ENCODE data around the gene ABCB9.

ABCB9 gene

DNA sequence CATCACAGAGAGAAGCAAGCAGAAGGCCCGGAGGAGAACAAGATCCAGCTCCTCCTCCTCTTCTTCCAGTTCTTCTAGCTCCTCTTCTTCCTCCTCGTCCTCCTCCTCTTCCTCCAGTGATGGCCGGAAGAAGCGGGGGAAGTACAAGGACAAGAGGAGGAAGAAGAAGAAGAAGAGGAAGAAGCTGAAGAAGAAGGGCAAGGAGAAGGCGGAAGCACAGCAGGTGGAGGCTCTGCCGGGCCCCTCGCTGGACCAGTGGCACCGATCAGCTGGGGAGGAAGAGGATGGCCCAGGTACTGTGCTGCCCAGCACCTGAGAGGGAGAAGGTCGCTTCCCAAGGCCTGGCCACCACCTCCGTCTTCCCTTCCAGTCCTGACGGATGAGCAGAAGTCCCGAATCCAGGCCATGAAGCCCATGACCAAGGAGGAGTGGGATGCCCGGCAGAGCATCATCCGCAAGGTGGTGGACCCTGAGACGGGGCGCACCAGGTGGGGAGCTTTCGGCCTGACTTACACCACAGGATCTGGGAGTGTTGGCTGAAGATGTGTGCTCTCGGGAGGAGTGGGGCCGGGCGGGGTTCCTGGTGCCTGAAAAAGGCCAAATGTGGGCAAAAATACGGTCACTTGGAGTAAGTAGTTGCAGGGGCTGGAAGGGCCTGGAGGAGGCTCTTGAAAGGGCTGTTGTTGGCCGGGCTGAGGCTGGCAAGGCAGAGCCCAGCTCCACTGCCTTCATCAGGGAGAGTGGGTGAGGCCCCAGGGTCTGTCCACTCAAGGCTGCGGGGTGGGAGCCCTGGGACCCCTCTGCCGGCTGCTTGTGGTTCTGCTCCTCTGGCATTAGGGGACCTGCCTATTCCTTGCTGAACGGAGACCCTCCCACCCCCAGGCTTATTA lies 15.6 kb upstream of the ABCB9 start:
- DNase-seq: no peak

DNA sequence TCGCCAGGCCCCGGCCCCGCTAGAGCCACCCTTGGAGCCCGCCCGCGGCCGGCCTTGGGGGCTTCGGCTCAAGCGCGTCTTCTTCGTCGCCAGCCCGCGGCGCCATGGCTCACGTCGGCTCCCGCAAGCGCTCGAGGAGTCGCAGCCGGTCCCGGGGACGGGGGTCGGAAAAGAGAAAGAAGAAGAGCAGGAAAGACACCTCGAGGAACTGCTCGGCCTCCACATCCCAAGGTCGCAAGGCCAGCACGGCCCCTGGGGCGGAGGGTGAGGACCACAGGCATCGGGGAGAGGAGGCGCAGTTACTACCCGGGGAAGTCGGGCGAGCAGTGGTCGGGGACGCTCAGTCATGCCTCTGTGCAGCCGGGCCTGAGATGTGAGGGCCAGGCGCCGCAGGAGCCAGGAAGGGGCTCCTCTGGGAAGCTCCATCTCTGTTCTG lies 14.8 kb upstream of the ABCB9 start:
- DNase-seq: no peak

DNA sequence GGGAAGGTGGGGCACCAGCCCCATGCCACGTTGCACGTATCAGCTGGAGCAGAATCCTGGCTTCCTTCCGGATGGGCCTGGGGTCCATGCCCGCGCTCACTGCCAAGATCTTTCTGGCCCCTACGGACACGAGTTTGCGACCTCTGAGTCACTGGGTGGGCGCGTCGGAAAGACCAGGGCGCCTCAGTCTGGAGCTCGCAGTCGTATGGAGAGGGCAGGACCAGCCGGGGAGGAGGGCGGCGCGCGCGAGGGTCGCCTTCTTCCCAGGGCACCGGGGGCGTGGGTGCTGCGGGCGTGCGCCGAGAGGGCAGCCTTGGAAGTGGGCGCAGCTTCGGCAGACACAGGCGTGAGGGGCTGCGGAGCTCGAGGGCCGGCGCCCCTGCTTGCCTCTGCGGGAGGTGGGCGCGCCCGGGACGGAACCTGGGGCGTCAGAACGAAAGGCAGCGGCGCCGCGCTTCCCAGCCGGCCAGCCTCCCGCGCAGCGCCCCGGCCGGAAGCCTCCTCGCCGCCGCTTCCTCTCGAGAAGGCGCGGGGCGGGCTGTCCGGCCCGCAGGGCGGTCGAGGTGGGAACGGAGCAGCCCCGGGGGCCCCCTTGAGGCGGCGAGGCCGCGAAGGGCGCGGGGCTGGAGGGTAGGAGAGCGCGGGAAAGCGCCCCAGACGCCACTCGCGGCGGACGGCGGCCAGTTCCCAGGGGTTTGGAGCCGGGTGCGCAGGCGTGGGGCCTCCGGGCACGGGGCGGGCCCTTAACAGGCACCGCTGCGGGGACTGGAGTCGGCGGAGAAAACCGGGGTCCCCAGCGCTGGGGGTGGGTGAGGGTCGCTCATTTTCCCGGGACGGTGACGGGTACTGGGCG lies 14.1 kb upstream of the ABCB9 start, which contains the start of gene ARL6IP4:
ARL6IP4 (plus strand) TSS at position 499 of the 853 bp plus-strand sequence. CDS start 459 bp downstream, outside the sequence.
- DNase-seq: peak; percentile 46

DNA sequence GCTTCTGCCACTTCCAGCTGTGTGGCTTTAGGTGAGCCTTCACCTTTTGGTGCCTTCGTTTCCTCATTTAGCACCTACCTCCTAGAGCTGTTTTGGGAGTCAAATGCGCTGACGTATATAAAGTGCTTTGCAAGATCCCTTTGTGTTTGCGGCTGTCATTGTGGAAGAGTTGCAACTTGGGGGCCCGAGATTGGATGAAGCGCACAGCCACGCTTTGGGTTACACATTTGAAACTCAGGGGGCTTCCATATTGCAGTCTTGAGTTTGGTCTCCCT lies 13.6 kb upstream of the ABCB9 start:
- no peak for DNase-seq

DNA sequence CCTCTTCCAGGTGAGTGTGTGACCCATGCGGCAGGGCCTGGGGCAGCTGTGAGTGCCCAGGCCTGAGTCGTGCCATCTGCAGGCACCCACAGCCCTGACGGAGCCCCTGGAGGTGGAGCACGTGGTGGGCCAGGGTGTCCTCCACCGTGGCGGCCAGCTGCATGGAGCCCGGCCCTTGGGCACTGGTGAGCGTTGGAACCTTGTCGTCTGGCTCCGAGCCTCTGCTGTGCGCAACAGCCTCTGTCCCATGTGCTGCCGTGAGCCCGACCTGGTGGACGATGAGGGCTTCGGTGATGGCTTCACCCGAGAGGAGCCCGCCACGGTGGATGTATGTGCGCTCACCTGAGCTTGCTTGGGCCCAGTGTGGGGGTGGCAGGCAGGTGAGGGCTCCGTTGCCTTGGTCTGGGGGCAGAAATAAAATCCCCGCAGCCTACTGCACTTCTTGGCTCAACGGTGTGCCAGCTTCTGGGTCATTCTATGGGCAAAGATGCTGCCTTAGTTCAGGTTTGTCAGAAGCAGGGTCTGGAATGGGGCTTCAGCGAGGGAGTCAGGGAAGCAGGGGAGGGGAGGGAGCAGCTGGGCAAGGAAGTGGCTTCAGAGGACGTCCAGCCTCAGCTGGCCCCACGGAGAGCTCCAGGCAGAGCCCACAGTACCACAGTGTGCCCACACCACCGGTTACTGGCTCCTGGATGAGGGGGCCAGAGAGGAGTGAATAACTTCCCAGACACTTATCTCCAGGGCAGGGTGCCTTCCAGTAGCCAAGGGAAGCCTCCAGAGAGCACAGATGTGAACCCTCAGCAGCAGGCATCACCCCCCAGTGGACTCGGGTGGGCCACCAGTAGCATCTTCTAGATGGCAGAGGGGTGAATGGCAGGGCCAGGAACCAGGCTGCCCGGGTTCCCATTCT lies 13.0 kb upstream of the ABCB9 start:
- DNase-seq: no peak

DNA sequence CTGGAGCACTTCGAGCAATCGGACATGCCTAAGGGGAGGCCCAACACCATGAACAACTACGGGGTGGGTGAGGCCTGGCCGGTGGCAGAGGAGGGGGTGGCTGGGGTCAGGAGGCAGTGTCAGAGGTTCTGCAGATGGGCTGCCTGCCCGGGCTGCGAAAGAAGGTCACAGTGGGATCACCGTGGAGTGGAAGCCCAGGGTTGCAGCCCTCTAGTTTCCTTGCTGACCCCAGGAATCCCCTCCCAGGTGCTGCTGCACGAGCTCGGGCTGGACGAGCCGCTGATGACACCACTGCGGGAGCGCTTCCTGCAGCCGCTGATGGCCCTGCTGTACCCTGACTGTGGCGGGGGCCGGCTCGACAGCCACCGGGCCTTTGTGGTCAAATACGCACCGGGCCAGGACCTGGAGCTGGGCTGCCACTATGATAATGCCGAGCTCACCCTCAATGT lies 12.3 kb upstream of the ABCB9 start:
- no peak for DNase-seq

DNA sequence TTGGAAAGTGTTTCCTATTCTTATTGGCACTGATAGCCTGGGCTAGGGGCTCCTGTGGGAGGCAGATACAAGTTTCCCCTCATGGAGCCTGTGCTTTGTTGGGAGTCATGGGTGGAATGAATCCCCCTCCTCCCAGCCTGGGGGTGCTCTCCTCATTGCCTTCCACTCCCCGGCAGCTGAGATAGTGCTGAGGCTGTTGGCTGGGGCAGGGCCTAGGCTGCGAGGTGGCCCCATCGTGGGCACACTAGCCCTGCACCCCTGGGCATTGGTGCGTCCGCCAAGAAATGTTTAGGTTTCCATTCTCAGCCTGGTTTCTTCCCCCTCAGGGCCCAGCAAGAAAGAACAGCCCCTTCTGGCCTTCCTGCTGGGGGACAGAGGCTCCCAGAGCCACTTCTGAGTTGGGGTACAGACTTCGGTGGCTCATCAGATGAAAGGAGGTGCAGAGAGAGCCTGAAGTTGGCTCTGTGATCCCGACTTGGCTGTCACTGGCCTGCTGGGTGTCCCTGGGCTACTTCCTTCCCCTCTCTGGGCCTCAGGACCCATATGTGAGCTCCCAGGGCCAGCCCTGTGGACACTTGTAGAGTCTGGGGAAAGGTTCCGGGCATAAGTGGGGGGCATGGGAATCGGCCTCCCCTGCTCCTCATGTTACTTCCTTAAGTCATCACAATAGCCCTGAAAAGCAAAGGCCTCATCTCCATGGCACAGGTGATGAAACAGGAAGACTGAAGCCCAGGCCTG lies 11.6 kb upstream of the ABCB9 start:
- DNase-seq: no peak

DNA sequence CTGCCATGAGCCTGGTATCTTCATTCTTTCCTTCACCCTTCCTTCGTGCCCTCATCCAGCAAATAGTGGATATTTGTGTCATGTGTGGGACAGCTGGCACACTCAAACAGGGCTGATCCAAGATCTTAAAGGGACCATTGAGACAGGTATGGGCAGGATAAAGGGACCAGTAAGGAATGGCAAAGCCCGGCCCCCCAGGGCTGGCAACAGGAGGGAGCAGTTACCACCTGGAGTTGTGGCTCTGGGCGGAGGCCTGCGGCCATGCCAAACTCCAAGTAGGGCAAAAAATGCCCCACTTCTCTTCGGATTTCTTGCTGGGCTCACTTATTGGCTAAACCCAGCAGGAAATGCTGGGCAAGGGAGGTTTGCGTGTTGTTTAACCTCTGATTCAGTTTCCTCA lies 10.9 kb upstream of the ABCB9 start:
- DNase-seq: no peak

DNA sequence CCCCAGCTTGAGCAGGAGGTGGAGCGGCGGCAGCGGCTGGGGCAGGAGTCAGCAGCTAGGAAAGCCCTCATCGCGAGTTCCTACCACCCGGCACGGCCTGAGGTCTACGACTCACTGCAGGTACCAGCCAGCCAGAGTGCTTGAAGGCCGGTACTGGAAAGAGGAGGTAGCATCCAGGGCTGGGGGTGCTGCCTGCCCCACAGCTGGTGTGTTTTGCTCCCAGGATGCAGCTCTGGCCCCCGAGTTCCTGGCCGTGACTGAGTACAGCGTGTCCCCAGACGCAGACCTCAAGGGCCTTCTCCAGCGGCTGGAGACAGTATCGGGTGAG lies 10.3 kb upstream of the ABCB9 start:
- DNase-seq: no peak

DNA sequence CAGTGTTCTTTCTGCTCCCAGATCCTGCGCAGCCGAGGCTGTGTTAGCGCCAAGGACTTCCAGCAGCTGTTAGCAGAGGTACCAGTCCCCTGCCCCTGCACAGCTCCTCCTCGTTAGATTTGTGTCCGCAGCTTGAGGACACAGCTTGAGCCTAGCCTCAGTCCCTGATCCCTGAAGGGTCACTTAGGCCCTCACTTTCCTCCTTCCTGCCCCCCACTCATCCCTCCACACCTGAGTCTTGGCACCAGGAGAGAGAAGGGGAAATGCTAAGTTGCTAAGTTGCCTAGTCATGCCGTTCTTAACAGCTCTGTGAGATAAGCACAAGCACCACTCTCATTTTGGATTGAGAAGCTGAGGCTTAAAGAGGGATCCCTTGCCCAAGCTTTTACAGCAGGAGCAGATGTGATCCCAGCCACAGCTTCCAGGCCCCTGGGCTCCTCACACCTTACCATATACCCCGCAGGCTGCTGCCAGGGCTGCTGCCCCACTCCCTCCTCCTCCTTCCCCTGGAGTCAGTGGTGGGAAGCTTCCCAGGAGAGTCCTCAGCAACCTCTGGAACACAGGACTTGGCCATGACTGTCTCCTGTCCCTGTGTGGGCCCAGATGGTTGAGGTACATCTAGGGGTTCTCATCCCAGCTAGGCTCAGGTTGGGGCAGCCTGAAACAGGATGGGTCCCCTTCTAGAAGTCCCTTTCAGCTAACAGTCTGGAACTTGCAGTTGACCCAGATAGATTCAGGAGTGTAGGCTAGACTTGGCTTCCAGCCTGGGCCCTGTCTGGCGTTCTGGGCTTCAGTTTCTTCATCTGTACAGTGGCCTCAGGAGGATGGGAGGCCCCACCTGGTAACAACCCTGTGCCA lies 9.8 kb upstream of the ABCB9 start:
- no peak for DNase-seq

DNA sequence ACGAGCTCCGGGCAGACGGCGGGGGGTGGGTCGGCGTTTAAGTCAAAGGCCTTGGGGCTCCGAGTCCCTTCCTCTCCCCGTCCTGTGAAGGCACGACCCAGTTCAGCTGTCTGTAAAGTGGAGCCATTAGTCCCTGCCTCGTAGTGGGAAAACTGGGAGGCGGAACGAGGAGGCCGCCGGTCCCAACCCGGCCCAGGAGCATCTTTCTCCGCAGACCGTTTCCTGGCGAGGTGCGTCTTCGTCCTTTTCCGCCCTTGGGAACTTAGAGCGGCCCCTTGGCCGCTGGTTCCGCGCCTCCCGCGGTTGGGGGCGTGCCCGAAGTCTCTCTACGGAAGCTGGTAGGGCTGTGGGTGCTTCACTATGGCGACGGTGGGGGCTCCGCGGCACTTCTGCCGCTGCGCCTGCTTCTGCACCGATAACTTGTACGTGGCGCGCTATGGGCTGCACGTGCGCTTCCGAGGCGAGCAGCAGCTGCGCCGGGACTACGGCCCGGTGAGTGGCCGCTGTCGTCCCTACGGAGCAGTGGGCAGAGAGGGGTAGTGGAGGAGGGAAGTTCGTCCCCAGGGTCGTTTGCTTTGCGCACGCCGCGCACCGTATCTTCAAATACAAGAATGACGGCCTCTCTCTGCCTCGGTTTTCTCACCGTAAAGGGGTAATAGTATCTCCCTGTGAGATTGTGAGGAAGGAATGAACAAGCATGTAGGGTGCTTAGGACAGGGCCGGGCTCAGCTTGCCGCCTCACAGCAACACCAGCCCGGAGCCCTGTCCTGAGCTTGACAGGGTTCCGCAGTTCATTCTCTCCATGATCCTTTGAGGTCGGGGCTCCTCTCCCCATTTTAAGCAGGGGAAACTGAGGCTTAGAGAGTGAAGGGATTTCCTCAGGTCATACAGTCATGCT lies 8.9 kb upstream of the ABCB9 start, which contains the start of gene OGFOD2:
OGFOD2 (plus strand) TSS at position 353 of the 898 bp plus-strand sequence; CDS start at position 361, 8 bp downstream.
- peak; percentile 87 for DNase-seq

DNA sequence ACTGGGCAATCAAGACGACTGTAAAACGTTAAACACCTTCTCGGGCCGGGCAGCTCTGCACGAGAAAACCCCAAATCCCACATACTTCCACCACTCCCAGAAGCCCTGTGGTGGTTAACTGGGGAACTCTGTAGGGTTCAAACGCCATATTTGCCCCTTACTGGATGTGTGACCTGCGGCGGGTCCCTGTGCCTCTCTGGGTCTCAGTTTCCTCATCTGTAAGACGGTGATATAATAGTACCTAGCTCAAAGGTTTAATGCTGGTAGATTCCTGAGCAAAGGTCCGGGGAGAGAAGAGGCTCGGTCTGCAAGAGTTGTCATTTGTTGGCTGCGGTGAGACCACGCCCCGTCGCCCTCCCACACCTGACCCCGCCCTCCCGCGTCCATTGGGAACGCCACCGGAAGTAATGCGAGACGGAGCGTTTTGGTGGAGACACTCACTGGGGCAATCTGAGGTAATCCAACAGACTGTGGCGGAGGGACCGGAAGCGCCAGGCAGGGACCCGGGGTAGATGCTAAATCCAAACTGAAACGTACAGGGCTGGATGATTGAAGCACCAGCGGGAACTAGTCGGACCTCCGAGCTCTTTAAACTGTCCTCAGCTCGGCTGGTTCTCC lies 8.1 kb upstream of the ABCB9 start:
- peak; percentile 98 for DNase-seq

DNA sequence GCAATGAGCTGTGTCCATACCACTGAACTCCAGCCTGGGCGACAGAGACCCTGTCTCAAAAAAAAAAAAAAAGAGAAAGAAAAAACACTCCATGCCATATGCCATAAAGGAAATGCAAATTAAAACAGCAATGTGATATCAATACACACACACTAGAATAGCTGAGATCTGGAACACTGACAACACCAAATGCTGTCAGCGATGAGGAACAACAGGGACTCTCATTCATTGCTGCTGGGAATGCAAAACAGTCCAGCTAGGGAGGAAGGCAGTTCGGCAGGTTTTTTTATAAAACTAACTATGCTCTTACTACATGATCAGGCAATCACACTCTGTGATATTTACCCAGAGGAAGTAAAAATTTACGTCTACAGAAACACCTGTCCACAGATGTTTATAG lies 3.4 kb upstream of the ABCB9 start:
- DNase-seq: no peak

DNA sequence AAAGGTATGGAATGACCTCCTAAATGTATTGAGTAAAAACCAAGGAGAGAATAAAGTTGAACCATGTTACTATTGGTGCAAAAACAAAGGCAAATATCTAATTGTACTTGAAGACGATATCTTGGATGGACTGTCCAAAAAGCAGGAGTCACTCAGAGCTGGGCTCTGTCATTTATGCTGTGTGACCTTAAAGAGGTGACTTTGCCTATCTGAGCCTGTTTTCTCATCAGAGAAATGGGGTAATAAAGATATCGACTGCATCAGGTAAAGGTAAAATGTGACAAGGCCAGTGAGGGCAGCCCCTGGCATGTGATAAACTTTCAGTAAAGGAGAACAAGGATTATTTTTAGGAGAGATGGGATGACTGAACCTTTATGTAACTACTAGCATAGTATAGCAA lies 1.8 kb upstream of the ABCB9 start:
- no peak for DNase-seq

DNA sequence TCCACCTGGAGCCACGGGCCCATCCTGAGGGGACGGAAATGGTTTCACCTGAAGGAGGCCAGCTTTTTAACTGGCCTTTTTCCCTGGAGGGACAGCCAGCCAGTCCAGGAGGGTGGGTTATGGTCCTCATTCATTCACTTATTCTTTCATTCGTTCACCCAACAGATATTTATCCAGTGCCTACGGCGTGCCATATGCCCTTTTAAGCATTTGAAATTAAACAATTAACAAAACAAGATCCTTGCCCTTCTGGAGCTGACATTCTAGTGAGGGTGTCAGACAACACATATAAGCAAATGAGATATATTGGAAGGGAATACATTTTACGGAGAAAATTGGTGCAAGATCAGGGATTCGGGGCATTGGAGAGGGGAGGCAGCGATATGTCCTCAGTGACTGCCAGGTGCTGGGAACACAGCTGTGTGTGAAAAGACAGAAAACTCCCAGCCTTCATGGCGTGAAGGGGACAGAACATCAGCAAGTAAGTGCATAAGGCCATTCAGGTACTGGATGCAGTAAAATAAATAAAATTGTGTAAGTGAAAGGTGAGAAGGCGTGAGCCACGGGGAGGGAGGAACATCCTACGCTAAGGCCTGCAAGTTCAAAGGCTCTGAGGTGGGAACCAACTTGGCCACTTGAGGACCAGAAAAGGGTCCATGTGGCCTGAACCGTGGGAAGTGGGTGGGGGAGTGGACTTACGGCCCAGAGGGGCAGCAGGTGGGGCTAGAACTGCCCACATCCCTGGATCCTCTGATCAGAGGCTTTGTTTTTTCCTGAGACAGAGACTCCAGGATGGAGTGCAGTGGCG lies 684 bp upstream of the ABCB9 start:
- no peak for DNase-seq

DNA sequence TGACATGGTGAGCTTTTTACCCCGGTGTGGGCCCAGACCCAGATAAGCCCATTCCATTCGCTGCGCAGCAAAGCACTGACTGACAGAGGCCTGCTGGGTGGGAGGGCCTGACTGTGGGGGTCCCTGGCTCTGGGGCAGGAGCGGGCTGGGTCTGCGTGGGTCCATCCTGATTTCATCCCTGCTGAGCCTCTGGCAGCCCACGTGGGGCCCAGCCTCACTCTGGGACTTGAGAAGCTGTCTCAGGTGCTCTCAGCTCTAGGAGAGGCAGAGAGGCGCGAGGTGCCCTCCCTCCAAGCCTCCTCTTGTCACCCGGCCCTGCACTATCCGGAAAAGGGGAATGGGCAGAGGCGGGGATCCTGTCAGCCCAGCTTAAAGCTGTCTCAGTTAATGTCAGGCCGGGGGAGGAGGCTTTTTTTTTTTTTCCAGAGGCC lies 927 bp downstream of the ABCB9 start:
- no peak for DNase-seq

DNA sequence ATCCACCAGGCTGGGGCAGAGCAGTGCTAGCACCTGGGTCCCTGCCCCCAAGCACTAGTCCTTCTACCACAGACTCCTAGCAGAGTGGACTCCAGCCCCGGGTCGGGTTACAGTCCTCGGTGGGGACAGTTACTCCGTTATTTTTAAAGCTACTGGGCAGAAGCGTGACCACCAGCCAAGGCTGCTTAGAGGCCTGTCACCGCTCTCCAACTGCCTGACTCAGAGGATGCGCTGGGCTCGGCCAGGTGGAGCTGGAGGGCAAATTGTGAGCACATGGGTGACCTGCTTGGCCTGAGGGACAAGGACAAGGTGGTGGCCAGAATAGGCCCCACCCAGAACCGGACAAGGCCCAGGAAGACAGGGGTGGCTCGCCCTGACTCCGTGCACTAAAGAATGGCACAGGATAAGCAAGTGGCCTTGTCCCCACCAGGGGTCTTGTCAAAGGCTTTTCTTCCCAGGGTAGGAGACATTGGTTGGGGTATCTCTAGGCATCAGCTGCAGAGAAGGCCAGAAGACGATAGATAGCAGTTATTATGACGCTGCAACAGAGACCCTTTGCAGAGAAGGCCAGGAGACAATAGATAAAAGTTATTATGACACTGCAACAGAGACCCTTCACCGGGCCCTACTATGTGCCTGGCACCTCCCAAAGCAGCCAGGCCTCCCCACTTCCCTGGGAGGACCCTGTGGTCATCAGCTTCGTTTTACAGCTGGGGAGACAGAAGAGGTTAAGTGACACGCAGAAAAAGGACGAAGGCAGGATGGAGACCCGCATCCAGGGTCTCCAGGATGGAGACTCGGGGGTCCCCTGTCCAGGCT lies 1.6 kb downstream of the ABCB9 start:
- DNase-seq: no peak

DNA sequence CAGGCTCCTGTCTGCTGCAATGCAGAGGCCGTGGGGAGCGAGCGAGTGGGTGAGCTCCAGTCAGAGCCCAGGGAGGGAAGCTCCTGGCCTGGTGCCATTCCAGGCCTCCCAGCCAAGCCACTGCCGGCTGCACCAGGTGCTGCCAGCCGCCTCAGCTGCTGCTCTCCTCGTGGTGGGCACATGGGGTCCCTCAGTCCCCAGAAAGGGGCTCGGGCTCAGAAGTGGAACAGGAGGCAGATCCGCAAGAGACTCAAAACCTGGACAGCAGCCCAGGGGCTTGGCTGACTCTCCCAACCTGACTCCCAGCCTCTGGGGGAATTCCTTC lies 2.4 kb downstream of the ABCB9 start:
- no peak for DNase-seq

Measured in activated CD4-positive, alpha-beta T cell treated with anti-CD3 and anti-CD28 coated beads for 1 hour (primary cell).